Hepatocyte (in vitro differentiated cells): ENCODE data around the gene DMAC1.

Experiments used
- CTCF ChIP-seq: fragments of 200-600 bp; sonication (generic); IDR thresholded peaks from 2 replicates; pipeline ENCODE4 v1.5.1; 2016; ENCODE audit warnings: antibody characterized with exemption, mild to moderate bottlenecking; ENCODE audit not compliant: poor library complexity
- EZH2 ChIP-seq: fragments of 200-600 bp; sonication (generic); IDR thresholded peaks from 2 replicates; pipeline ENCODE4 v1.6.1; 2016; ENCODE audit warnings: antibody characterized with exemption, mild to moderate bottlenecking, borderline replicate concordance
- EZH2phosphoT487 ChIP-seq: fragments of 200-600 bp; sonication (generic); IDR thresholded peaks from one replicate; pipeline ENCODE4 v1.6.1; 2018; ENCODE audit warnings: antibody characterized with exemption, mild to moderate bottlenecking, low read depth, moderate library complexity; ENCODE audit not compliant: unreplicated experiment, severe bottlenecking

GRCh38 chr9:7799944-7800285, 337 bp upstream of the DMAC1 start:
- TF ChIP-seq EZH2phosphoT487 (no peak), CTCF (no peak), EZH2 (no peak)
